Renal pelvis (tissue), 12 donors: ENCODE measurements around the gene ATP6V1G3. TPM values are rescaled to one million over a fixed set of nuclear protein-coding genes. Genes with fewer than 3 reads are reported as not detected.
"Not testable (repeated sequence)": the region's sequence is repeated elsewhere in the genome, so short reads cannot be mapped to it uniquely, and the experiment has no call there.

Experiments used
- DNase-seq: peaks from one replicate; pipeline ENCODE4 v3.0.0-alpha.2; 2013
- long read RNA-seq, 16 experiments: transcript quantifications; one replicate each; lab custom pipeline, GENCODE V29; 2026
- polyA plus RNA-seq, 3 donors: library from polyadenylated mRNA; unstranded; fragments of 120-200 nt; gene quantifications; one replicate each; pipeline ENCODE4 v1.2.1, GENCODE V29; 2013; ENCODE audit not compliant: insufficient read length in 3 of 3

The ATP6V1G3 gene, protein sequence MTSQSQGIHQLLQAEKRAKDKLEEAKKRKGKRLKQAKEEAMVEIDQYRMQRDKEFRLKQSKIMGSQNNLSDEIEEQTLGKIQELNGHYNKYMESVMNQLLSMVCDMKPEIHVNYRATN
- polyA plus RNA-seq, result 1 to 10 TPM; 3.1 to 8.4 (median 3.2) TPM
- long read RNA-seq, donor 1, partial matches to known transcripts, result 0 of 2 reads
- long read RNA-seq, donor 1, other reads (novel, unspliced or antisense), result 0 of 2 reads
- long read RNA-seq, donor 2, result 0 reads
- long read RNA-seq, donor 3, partial matches to known transcripts, result 0 of 1 reads
- long read RNA-seq, donor 3, other reads (novel, unspliced or antisense), result 0 of 1 reads
- long read RNA-seq, donor 4, partial matches to known transcripts, result 0 of 1 reads
- long read RNA-seq, donor 4, other reads (novel, unspliced or antisense), result 0 of 1 reads
- long read RNA-seq, donor 5, partial matches to known transcripts, result 0 of 1 reads
- long read RNA-seq, donor 5, other reads (novel, unspliced or antisense), result 0 of 1 reads
- long read RNA-seq, donor 6, partial matches to known transcripts, result 0 of 1 reads
- long read RNA-seq, donor 6, other reads (novel, unspliced or antisense), result 0 of 1 reads
- long read RNA-seq, donor 7, partial matches to known transcripts, result 0 of 1 reads
- long read RNA-seq, donor 7, other reads (novel, unspliced or antisense), result 0 of 1 reads
- long read RNA-seq, donor 8, result 0 reads
- long read RNA-seq, donor 9, partial matches to known transcripts, result 0 of 4 reads
- long read RNA-seq, donor 9, other reads (novel, unspliced or antisense), result 0 of 4 reads
- long read RNA-seq, donor 10, transcript ATP6V1G3-203 (3 exons, 611 nt), result major isoform, 5 of 5 reads
- long read RNA-seq, donor 10, partial matches to known transcripts, result 0 of 5 reads
- long read RNA-seq, donor 10, other reads (novel, unspliced or antisense), result 0 of 5 reads
- long read RNA-seq, donor 11, partial matches to known transcripts, result 0 of 4 reads
- long read RNA-seq, donor 11, other reads (novel, unspliced or antisense), result 0 of 4 reads
- long read RNA-seq, donor 12, transcript ATP6V1G3-203 (3 exons, 611 nt), result major isoform, 6 of 6 reads
- long read RNA-seq, donor 12, partial matches to known transcripts, result 0 of 6 reads
- long read RNA-seq, donor 12, other reads (novel, unspliced or antisense), result 0 of 6 reads
- long read RNA-seq, donor 13, partial matches to known transcripts, result 0 of 3 reads
- long read RNA-seq, donor 13, other reads (novel, unspliced or antisense), result 0 of 3 reads
- long read RNA-seq, donor 14, result 0 reads
- long read RNA-seq, donor 15, result 0 reads
- long read RNA-seq, donor 16, partial matches to known transcripts, result 0 of 4 reads
- long read RNA-seq, donor 16, other reads (novel, unspliced or antisense), result 0 of 4 reads

- DNase-seq, result no peak
Measured at GRCh38 chr1:198540580-198540979, at the start of gene ATP6V1G3. ATP6V1G3 (minus strand) TSS chr1:198540680; CDS start chr1:198540650, 30 bp downstream.

DNA sequence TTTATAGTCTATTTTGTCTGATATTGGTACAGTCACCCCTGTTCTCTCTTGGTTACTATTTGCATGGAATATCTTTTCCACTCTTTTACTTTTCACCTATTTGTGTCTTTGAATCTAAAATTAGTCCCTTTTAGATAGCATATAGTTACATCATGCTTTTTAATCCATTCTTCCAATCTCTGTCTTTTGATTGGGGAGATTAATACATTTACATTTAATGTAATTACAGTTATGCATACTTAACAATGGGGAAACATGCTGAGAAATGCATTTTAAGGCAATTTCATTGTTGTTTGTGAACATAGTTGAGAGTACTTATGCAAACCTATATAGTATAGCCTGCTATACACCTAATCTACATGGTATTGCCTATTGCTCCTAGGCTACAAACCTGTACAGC lies 48.4 kb upstream of the ATP6V1G3 start:
- DNase-seq, result no peak

GRCh38 chr1:198584163-198584562 lies 43.7 kb upstream of the ATP6V1G3 start:
- no peak for DNase-seq

GRCh38 chr1:198583209-198583802 lies 42.8 kb upstream of the ATP6V1G3 start:
- not testable (repeated sequence) for DNase-seq

- no peak for DNase-seq
Measured at GRCh38 chr1:198577444-198577843, 37.0 kb upstream of the ATP6V1G3 start.

GRCh38 chr1:198575798-198576641 lies 35.5 kb upstream of the ATP6V1G3 start:
- DNase-seq, result no peak

GRCh38 chr1:198575292-198575691 lies 34.8 kb upstream of the ATP6V1G3 start:
- no peak for DNase-seq

- DNase-seq, result no peak
Measured at GRCh38 chr1:198574325-198574724, 33.8 kb upstream of the ATP6V1G3 start.

- DNase-seq, result no peak
Measured at GRCh38 chr1:198564716-198565115, 24.2 kb upstream of the ATP6V1G3 start.

DNA sequence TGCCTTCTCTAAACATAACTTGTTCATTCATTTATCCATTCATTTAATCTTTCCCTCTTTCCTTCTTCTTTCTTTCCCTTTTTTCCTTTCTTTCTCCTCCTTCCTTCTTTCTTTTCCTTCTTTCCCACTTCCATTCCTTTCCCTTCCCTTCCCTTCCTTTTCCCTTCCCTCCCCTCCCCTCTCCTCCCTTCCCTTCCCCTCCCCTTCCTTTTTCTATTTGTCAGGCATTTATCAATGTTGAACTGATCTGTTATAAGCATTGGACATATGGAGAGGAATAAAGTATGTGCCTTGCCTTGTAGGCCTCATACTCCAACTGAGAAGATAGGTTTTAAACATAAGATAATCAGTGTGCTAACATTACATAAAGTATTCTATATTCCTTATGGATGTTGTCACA lies 23.7 kb upstream of the ATP6V1G3 start:
- no peak for DNase-seq

DNA sequence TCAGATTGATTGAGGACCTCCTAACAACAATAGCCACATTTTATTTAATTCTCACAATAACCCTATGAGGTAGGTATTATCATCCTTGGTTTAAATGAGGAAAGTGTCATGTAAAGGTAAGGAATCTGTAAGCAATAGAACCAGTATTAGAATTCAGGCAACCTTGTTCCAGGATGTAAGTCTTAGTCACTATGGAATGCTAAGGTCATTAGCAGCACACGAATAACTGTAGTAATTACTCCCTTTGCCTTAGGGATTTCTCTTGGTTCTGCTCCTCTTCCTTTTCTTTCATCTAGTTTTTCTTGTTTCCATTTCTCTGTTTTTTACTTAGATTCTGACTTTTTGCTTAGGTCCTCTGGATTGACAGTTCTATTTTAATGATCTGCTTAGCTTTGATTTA lies 23.1 kb upstream of the ATP6V1G3 start:
- DNase-seq, result peak; percentile 8

DNA sequence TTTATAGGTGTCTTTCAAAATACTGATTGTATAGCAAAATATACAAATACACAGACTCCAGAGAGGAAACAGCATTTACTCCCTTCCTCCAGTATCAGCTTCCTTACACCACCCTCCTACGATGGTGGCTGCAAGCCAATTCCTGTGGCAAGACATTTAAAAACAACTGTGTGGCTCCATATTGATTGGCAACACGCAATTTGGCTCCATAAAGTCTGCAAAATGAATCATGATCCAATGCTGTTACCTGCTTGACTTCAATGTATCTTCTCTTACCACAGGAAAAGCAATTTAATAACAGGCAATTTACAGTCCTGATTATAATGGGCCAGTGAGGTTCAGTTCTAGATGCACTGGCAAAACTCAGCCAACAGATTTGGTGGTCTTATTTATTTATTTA lies 19.7 kb upstream of the ATP6V1G3 start:
- DNase-seq, result peak; percentile 0

DNA sequence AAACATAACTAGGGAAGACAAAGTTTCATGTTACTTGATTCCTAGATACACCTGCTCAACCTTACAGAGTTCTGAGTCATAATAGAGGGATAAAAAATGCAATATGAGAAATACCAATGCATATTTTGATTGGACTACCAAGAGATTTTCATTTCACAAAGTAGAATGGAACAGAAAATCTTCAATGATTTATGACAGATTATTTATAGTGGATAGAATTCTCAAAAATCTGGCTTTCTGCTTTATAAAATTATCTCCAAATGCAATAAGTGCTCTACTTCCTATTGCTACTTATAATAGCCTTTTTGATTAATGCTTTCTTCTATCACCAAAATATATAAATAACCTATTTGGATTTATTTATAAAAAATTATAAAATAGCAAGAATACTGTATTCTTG lies 18.9 kb upstream of the ATP6V1G3 start:
- DNase-seq, result no peak

DNA sequence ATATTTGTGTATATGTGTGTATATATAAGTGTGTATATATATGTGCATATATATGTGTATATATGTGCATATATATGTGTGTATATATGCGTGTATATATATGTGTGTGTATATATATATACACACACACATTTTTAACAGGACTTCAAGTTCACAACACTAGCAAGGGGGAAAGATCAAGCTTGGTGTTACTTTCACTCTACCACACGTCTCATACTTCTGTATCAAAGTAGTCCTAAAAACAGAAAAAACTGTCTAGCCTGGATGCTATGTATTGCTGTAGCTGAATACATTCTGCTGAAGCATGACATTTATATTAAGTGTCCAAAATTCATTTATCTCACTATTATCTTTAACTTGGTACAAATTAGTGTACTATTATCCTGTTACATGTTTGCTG lies 17.9 kb upstream of the ATP6V1G3 start:
- DNase-seq, result no peak

- no peak for DNase-seq
Measured at GRCh38 chr1:198556971-198557370, 16.5 kb upstream of the ATP6V1G3 start.

DNA sequence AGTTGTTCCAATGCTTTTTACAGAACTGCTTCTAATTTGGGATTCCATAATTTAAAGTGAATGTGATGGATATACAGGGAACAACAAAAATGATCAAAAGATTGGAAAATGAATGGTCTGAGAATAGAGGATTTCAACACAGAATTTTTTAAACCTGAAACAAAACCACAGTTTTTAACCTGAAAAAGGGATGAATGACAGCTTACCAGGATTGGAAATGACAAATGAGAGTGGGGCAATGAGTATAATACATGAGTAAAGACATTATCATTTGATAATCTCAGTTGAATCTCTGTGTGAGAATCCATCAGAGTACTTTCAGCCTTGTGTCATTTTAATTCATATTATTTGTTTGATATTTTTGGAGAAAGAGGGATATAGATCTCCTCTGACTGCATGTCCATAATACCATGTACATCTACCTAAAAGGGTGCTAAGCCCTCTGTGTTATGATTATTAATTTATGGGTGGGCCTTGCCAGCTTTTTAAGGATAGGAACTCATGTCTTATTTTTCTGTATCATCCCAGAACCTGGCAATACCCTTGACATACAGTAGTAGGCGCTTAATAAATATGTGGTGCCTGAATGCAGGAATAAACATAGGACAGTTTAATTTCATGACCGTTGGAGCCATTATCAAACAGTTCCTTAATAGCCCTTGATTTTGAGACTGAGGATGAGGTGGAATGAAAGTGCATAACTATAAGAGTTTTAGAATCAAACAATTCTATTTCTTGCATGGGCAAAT lies 12.4 kb upstream of the ATP6V1G3 start:
- DNase-seq, result no peak

DNA sequence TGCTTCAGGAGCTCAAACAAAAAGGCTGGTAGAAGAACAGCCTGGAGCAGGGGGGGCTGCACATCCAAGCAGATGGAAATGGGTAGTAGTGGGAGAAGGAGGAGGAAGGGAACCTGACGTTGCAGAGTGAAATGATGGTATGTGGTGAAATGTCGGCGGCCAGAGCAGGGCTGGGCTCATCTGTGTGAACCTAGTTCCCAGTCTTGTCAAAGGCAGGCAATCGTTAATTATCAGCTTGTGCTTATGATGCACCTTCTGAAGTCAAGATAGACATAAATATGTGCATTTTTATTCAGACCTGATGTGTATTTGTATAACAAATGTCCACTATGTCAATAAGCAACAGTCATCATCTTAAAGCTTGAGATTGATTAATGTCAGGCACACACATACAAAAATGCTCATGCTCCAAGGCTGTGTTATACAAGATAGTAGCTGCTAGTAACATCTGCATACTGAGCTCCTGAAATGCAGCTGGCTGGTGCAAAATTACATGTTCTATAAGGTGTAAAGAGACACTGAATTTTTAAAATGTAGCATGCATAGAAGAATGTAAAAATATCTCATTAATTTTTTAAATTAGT lies 10.6 kb upstream of the ATP6V1G3 start:
- no peak for DNase-seq

DNA sequence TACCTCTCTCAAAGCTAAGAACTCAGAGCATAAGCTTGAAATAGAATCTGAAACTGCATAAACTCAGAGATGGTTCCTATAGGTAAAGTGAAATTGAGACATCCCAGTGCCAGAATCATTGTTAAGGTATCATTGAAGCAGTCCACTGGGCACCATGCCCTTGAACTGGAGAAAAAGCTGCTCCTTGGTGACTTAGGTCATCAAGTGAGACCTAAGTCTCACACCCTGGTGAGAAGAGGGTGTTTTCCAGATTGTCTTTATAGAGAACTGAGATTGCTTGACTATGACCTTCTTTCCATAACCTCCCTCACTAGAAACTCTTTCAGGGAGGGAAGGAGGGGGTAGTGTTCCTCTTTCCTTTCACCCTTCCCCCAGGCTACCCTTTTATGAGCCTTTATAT lies 9.4 kb upstream of the ATP6V1G3 start:
- no peak for DNase-seq

DNA sequence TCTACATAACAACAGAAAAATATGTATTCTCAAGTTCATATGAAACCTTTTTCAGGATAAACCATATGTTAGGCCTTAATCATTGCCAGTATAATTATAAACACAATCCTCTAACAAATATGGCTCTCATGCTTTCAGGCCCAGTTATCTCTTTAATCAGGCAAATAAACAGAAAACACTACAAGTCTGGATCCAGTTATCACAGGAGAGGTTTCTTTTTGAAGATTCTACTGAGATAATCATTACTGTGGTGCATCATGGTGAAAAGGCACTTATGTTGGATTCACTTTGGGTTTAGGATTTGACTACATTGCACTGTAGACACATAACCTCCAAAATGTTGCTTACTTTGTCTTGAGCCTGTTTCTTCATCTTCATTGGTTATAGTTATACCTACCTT lies 8.4 kb upstream of the ATP6V1G3 start:
- DNase-seq, result no peak
